Activated effector memory CD4-positive, alpha-beta T cell treated with anti-CD3 and anti-CD28 coated beads, Interleukin-2, amount 50 U/mL, for 16 hours (primary cell): ENCODE results near the gene COPE.
"Not testable (repeated sequence)": the region's sequence is repeated elsewhere in the genome, so short reads cannot be mapped to it uniquely, and the experiment has no call there.

ENCODE experiments used
- DNase-seq: peaks from one replicate; pipeline ENCODE4 v3.0.0-alpha.2; 2020

Gene COPE

GRCh38 chr19:18919086-18919899 lies at the start of gene COPE, which contains the start of gene DDX49:
Gene COPE (minus strand): TSS chr19:18919387. CDS start chr19:18919348, 39 bp downstream.
Gene DDX49 (plus strand): TSS chr19:18919715. CDS start chr19:18919742, 27 bp downstream.
- DNase-seq: peak; percentile 99

- no peak for DNase-seq
Measured at GRCh38 chr19:18967358-18968146, 48.4 kb upstream of the COPE start.

- no peak for DNase-seq
Measured at GRCh38 chr19:18966307-18966706, 47.1 kb upstream of the COPE start.

GRCh38 chr19:18964121-18964520 lies 44.9 kb upstream of the COPE start:
- DNase-seq: no peak

- DNase-seq: no peak
Measured at GRCh38 chr19:18961767-18962620, 42.8 kb upstream of the COPE start.

- DNase-seq: no peak
Measured at GRCh38 chr19:18960370-18960769, 41.2 kb upstream of the COPE start.

GRCh38 chr19:18955042-18955441 lies 35.9 kb upstream of the COPE start:
- no peak for DNase-seq

GRCh38 chr19:18954094-18954493 lies 34.9 kb upstream of the COPE start:
- no peak for DNase-seq

GRCh38 chr19:18952364-18953003 lies 33.3 kb upstream of the COPE start:
- not testable (repeated sequence) for DNase-seq

- no peak for DNase-seq
Measured at GRCh38 chr19:18951721-18952281, 32.6 kb upstream of the COPE start.

- DNase-seq: no peak
Measured at GRCh38 chr19:18949858-18950257, 30.7 kb upstream of the COPE start.

- no peak for DNase-seq
Measured at GRCh38 chr19:18948976-18949356, 29.8 kb upstream of the COPE start.

GRCh38 chr19:18948075-18948975 lies 29.1 kb upstream of the COPE start:
- DNase-seq: no peak

GRCh38 chr19:18946918-18947317 lies 27.7 kb upstream of the COPE start:
- DNase-seq: no peak

GRCh38 chr19:18946335-18946734 lies 27.1 kb upstream of the COPE start:
- no peak for DNase-seq

- DNase-seq: no peak
Measured at GRCh38 chr19:18945297-18945696, 26.1 kb upstream of the COPE start.

- no peak for DNase-seq
Measured at GRCh38 chr19:18943465-18943864, 24.3 kb upstream of the COPE start.

- DNase-seq: no peak
Measured at GRCh38 chr19:18942692-18943091, 23.5 kb upstream of the COPE start.

- no peak for DNase-seq
Measured at GRCh38 chr19:18941628-18942354, 22.6 kb upstream of the COPE start.
